Activated CD4-positive, alpha-beta T cell treated with anti-CD3 and anti-CD28 coated beads, Interleukin-2, amount 50 U/mL, for 4 hours (primary cell): ENCODE results near the gene XCL2.
"Not testable (repeated sequence)": the region's sequence is repeated elsewhere in the genome, so short reads cannot be mapped to it uniquely, and the experiment has no call there.

ENCODE experiments used
- DNase-seq, 2 experiments: peaks; one replicate each; pipeline ENCODE4 v3.0.0-alpha.2; 2020

The XCL2 gene

DNA sequence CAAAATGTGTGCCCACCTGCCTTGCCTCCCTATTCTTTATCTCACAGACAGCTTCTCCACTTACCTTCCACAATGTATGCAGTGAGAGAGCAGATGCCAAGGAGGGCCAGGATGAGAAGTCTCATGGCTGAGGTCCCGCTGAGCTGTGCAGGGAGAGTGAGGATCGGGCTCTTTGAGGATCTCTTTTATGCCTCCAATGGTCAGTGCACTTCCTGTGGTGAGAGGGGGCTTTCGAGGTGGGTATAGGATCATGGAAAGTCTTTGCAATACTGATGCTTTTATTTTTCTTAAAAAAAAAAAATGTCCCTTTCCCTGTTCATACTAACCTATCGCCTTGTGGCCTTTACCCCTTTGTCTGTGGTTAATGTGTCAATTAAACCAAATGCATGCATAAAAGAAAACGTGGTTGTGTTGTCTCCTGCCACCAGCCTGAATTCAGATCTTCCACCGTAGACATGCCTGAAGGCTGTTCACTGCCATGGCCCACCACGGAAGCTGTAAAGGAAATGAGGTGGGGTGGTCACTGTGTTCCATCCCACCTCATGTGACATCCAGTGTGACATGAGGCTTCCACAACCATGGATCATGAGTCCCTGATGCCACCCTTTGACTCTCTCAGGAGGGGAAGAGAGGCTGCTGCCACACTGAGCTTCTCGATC is at the start of gene XCL2:
XCL2 (minus strand) TSS at position 158 of the 659 bp plus-strand sequence; CDS start at position 125, 33 bp downstream.
- not testable (repeated sequence) for DNase-seq

- no peak for DNase-seq
Measured at GRCh38 chr1:168591641-168592250, 47.9 kb upstream of the XCL2 start.

GRCh38 chr1:168591066-168591465 is 47.3 kb upstream of the XCL2 start:
- no peak for DNase-seq

GRCh38 chr1:168589167-168589566 is 45.4 kb upstream of the XCL2 start:
- DNase-seq, result no peak

DNA sequence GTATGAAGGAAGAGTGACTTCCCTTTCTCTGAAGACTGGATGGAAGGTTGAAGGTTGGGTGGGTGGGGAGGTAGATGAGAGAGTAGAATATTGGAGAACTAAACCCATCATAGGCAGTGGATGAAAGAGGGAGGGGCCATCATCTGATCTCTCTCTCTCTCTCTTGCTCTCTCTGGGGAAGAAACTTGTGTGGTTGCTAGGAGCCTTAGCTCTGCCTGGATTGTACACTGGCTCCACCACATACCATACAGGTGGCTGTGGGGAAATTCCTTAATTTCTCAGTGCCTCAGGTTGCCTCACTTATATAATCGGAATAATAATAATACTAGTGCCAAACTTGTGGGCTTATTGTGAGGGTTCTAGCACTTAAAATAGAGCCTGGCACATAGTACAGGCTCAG is 42.1 kb upstream of the XCL2 start:
- no peak for DNase-seq

DNA sequence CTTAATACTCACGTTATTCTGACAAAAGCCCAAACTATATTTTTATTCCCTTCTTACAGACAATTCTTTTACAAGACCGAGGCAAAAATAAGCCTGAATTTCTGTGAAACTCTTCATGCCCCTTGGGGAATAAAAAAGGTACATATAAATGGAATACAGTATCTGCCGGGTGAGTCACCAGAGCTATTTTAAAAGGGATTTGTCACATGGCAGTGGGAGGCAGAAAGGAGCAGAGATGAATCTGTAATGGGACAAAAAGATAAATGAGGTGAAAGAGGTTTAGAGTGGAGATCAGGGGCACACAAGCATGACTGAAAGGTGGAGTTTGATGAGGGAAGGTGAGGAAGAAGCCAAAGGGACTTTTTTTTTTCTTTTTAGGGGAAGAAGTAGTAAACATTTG is 41.4 kb upstream of the XCL2 start:
- no peak for DNase-seq

GRCh38 chr1:168583571-168583970 is 39.8 kb upstream of the XCL2 start:
- no peak for DNase-seq

GRCh38 chr1:168582688-168583336 is 39.0 kb upstream of the XCL2 start:
- DNase-seq, result no peak

DNA sequence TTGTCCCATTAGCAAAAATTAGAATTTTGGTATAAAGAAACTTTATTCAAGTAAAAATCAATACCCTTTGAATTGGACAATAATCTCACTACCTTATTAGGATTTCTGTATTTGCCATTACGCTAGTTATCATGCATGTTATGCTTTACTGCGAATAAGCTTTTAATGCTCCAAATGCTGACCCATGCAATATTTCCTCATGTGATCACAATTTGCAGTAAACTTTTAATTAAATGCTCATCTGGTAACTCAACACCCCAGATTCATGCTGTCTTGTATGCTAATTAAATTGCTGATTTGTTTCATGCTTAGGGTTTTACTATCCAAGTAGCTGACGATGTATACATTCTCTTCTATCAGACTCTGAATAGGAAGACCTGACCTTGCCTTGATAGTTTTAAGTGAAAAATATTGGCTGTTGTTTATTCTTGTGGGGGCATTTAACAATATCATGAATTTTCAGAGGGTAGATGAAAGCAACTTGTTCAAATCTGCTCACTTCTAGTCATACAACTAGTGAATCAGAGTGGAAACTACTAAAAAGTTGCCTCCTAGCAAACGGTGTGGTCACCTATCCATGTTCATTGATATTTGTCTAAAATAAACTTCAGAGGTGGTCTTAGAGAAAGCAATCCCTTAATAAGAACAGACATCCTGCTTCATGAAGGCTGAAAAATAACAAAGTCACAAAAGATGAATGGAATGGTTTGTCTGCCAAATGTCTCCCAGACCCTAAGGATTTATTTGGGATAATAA is 38.2 kb upstream of the XCL2 start:
- DNase-seq, result no peak

DNA sequence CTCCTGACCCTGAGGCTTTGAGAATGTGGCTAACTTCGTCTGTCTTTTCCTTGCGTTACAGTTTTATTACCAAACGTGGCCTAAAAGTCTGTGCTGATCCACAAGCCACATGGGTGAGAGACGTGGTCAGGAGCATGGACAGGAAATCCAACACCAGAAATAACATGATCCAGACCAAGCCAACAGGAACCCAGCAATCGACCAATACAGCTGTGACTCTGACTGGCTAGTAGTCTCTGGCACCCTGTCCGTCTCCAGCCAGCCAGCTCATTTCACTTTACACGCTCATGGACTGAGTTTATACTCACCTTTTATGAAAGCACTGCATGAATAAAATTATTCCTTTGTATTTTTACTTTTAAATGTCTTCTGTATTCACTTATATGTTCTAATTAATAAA is 37.2 kb upstream of the XCL2 start:
- not testable (repeated sequence) for DNase-seq

DNA sequence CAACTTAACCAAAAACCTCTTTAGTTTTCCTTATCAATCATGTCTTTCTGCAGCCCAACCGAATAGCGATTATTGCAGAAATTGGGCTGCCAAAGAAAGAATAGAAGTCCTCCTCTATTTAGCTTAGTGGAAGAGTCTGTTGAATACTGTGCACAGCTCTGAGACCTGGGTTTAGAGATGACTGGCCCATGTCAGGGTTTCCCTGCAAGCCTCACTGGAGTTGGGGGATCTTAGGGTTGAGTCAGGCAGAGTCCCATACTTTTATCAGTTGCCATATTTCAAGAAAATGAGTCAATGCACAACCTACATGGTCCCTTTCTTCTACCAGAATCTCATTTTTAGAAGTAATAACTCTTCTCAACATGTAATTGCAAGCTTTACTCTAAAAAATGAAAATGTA is 36.5 kb upstream of the XCL2 start:
- not testable (repeated sequence) for DNase-seq

- DNase-seq, result not testable (repeated sequence)
Measured at GRCh38 chr1:168578531-168579185, 34.9 kb upstream of the XCL2 start.

DNA sequence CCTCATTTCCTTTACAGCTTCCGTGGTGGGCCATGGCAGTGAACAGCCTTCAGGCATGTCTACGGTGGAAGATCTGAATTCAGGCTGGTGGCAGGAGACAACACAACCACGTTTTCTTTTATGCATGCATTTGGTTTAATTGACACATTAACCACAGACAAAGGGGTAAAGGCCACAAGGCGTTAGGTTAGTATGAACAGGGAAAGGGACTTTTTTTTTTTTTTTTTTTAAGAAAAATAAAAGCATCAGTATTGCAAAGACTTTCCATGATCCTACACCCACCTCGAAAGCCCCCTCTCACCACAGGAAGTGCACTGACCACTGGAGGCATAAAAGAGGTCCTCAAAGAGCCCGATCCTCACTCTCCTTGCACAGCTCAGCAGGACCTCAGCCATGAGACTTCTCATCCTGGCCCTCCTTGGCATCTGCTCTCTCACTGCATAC is 32.5 kb upstream of the XCL2 start, which contains the start of gene XCL1:
XCL1 (plus strand) TSS at position 361 of the 444 bp plus-strand sequence; CDS start at position 394, 33 bp downstream.
- not testable (repeated sequence) for DNase-seq

DNA sequence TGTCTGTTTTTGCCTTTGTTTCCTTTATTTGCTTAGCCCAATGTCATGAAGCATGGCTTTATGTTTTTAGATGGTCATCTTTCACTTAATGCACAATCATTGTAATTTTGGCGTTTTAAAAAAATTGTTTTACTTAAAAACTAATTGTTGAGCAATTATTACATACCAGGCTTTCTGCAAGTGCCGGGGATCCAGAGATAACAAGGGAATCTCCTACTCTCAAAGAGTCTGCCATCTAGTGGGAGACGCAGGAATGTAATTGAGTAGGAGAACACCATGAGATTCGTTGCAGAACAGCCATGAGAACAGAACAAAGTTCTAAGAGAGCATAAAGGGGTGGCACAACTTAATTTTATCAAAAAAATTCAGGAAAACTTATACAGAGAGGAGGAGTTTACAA is 30.4 kb upstream of the XCL2 start:
- not testable (repeated sequence) for DNase-seq

GRCh38 chr1:168572633-168573032 is 28.8 kb upstream of the XCL2 start:
- no peak for DNase-seq

- DNase-seq, result no peak
Measured at GRCh38 chr1:168570652-168571051, 26.9 kb upstream of the XCL2 start.

DNA sequence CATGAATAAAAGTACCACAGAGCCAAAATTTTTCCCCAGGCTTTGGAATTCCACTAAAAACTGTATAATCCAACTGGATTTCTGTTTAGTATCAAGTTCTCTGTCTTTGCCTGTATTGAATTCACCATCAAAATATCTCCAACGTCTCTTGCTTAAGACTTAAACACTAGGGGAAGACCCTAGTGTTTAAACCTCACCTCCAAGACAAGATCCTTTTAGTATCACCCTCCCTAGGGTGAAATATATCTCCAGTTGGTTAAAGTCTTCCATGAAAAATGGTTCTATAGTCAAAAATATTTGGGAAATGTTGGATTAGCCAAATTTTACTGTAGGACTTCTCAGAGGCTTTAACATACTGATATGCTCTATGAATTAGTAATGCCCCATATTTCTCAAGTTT is 24.5 kb upstream of the XCL2 start:
- DNase-seq, result no peak

GRCh38 chr1:168567568-168567967 is 23.8 kb upstream of the XCL2 start:
- DNase-seq, result no peak

DNA sequence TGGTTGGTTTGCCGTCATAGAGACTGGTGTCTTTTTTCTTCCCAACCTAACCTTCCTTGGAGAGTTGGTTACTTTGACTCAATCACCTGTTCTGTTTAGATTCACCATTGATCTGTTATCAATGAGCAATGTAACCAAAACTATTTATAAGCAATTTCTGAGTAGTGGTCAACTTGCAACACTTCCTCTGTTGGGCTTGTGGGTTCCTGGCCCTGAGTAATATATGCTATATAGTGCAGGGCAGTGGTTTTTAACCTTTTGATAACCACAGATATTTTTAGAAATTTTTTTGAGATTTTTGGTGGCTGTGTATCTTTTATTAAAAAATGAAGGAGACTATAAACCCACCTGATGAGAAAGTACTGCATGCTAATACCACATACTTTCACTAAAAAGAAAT is 23.2 kb upstream of the XCL2 start:
- no peak for DNase-seq

DNA sequence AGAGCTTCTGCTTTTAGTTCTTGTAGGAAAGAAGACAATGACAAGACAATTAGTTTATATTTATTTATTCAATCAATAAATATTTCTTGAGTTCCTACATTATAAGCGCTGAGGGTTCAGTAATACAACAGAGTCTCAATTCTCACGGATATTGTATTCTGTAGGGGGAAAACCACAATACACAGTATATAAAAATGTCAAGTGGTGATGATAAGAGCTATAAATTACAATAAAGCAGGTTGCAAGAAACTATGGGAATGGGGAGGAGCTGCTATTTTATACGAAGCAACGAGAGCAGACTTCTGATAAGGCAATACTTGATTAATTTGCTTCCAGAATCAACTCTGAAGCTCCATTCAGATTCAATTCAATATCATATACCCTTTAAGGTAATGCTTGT is 22.0 kb upstream of the XCL2 start:
- no peak for DNase-seq

GRCh38 chr1:168561989-168562388 is 18.2 kb upstream of the XCL2 start:
- DNase-seq, result no peak

- no peak for DNase-seq
Measured at GRCh38 chr1:168560370-168560769, 16.6 kb upstream of the XCL2 start.

DNA sequence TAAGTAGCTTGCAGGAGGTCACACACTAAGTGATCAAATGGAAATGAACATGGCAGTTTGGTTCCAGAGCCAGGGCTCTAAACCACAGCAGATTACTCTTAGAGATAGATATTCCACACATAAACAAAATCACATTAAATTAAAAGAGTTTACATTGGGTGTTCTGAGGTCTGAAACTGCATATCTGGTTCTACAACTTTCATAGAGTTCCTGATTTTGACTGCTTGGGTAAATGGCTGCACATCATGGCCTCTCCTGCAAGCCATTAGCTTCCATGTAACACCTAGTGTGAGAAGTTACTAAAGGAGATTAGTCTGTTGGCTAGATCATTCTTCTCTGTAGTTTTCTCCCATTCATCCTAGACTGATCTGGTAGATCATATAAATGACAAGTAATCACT is 12.8 kb upstream of the XCL2 start:
- no peak for DNase-seq
